Body of pancreas (tissue), 4 donors: ENCODE data around the gene ZFAND3. TPM values are rescaled to one million over a fixed set of nuclear protein-coding genes. Genes with fewer than 3 reads are reported as not detected.

Experiments
- ATAC-seq: fragments of 150-250 bp; one replicate; pipeline ENCODE4 v1.9.1; 2016
- DNase-seq, 4 donors: peaks; one replicate each; pipeline ENCODE4 v3.0.0-alpha.2; 2019
- H3K27ac ChIP-seq, 4 donors: fragments of 200-600 bp; sonication (generic); 1 replicate in 3 of 4; 2 replicates in 1 of 4; pipeline versions ENCODE4 v1.5.1 to v1.6.1; 2016 to 2019; ENCODE audit warnings: mild to moderate bottlenecking in 1 of 4, mixed read lengths in 1 of 4, moderate library complexity in 1 of 4
- H3K27me3 ChIP-seq, 2 donors: fragments of 200-600 bp; sonication (generic); one replicate each; pipeline ENCODE4 v1.6.0; 2016; ENCODE audit warnings: mild to moderate bottlenecking in 1 of 2
- H3K36me3 ChIP-seq, 2 donors: fragments of 200-600 bp; sonication (generic); replicated peaks in 1 of 2; 2 replicates each; pipeline ENCODE4 v1.5.1; 2016; ENCODE audit warnings: low read depth in 2 of 2; ENCODE audit not compliant: insufficient read depth in 1 of 2
- H3K4me1 ChIP-seq: fragments of 200-600 bp; sonication (generic); one replicate; pipeline ENCODE4 v1.6.0; 2016
- H3K4me3 ChIP-seq, 2 donors: fragments of 200-600 bp; sonication (generic); 1 replicate in 1 of 2; 2 replicates in 1 of 2; pipeline ENCODE4 v1.5.1; 2016 to 2019
- H3K9me3 ChIP-seq, 3 donors: fragments of 200-600 bp; sonication (generic); 1 replicate in 2 of 3; 2 replicates in 1 of 3; pipeline ENCODE4 v1.5.1; 2016
- CTCF ChIP-seq, 7 experiments: fragments of 450-650 bp in 4 of 7; fragments of 200-600 bp in 3 of 7; sonication (generic) in 3 of 7; IDR thresholded peaks; one replicate each; pipeline ENCODE4 v1.5.1; 2016 to 2019; ENCODE audit warnings: antibody characterized with exemption in 7 of 7
- POLR2A ChIP-seq, 3 donors: fragments of 450-650 bp; IDR thresholded peaks; one replicate each; pipeline ENCODE4 v1.6.1; 2016; ENCODE audit warnings: antibody characterized with exemption in 3 of 3, mild to moderate bottlenecking in 2 of 3
- WGBS, 2 donors: methylation state at CpG; one replicate each; pipeline ENCODE4 v1.1.5; 2017; 5-methylcytosine and 5-hydroxymethylcytosine counted together
- intact Hi-C: fragments of 100-400 bp; cut with DNase I; formaldehyde crosslinking; loops from one replicate; pipeline ENCODE4 v1.15.1; 2023
- total RNA-seq, 2 donors: library from RNA; depleted of rRNA; stranded (reverse); fragments of >200 nt; gene quantifications; one replicate each; pipeline ENCODE4 v1.1.0, GENCODE V29; 2016

ZFAND3 gene
- total RNA-seq, 2 donors from 2014 or later, result 20.8 to 27.0 TPM

GRCh38 chr6:38153798-38154345 is 334.3 kb downstream of the ZFAND3 start:
- Histone ChIP-seq H3K4me3 (no peak overlapping the region), H3K4me1 (peaks cover 28% of the 10 kb centered on the region), H3K27me3 (no peaks in the 10 kb centered on the region), H3K27ac (no peak overlapping the region), H3K9me3 (no peaks in the 10 kb centered on the region), H3K36me3 (no peaks in the 10 kb centered on the region)
- no peak for ATAC-seq
- 86 to 100% methylated on average over 5 to 13 of the region's 16 CpGs for WGBS, 2 donors
- intact Hi-C loops, result no loop called here
- DNase-seq, result no peak
- TF ChIP-seq POLR2A (IDR thresholded peaks at IDR 0.05), result no peak
- TF ChIP-seq CTCF (IDR thresholded peaks at IDR 0.05), result no peak

- Histone ChIP-seq H3K4me1 (peaks cover 19% of the 10 kb centered on the region), H3K36me3 (no peaks in the 10 kb centered on the region), H3K27me3 (no peaks in the 10 kb centered on the region), H3K4me3 (no peak overlapping the region), H3K27ac (no peak overlapping the region), H3K9me3 (no peaks in the 10 kb centered on the region)
- TF ChIP-seq POLR2A (IDR thresholded peaks at IDR 0.05), result no peak
- no peak for TF ChIP-seq CTCF (IDR thresholded peaks at IDR 0.05)
- DNase-seq (no peak), ATAC-seq (no peak)
- intact Hi-C loops, result no loop called here
- WGBS, 2 donors, result 82 to 86% methylated on average over 8 of the region's 8 CpGs
These were observed 335.2 kb downstream of the ZFAND3 start for GRCh38 chr6:38154731-38155130.

GRCh38 chr6:38155144-38155543 is 335.6 kb downstream of the ZFAND3 start:
- Histone ChIP-seq H3K36me3 (no peaks in the 10 kb centered on the region), H3K27me3 (no peaks in the 10 kb centered on the region), H3K4me3 (no peak overlapping the region), H3K27ac (no peak overlapping the region), H3K9me3 (no peaks in the 10 kb centered on the region), H3K4me1 (peaks cover 15% of the 10 kb centered on the region)
- intact Hi-C loops, result no loop called here
- WGBS, 2 donors, result 77 to 84% methylated on average over 9 of the region's 9 CpGs
- DNase-seq (peak in 1 of 4 donors; percentile 2), ATAC-seq (no peak)
- no peak for TF ChIP-seq CTCF (IDR thresholded peaks at IDR 0.05)
- no peak for TF ChIP-seq POLR2A (IDR thresholded peaks at IDR 0.05)

GRCh38 chr6:38155621-38156204 is 336.2 kb downstream of the ZFAND3 start:
- H3K4me1 ChIP-seq, result peaks cover 13% of the 10 kb centered on the region
- H3K4me3 ChIP-seq, result no peak overlapping the region
- no peaks in the 10 kb centered on the region for H3K27me3 ChIP-seq
- H3K36me3 ChIP-seq, result no peaks in the 10 kb centered on the region
- intact Hi-C loops, result no loop called here
- H3K9me3 ChIP-seq, result no peaks in the 10 kb centered on the region
- no peak overlapping the region for H3K27ac ChIP-seq
- ATAC-seq, result no peak
- peak in 1 of 4 donors; percentile 1 for DNase-seq
- WGBS, 2 donors, result 87 to 92% methylated on average over 6 of the region's 6 CpGs
- no peak for TF ChIP-seq POLR2A (IDR thresholded peaks at IDR 0.05)
- TF ChIP-seq CTCF (IDR thresholded peaks at IDR 0.05), result no peak
